ENCODE results near the gene QRICH1. TPM values are rescaled to one million over a fixed set of nuclear protein-coding genes. Genes with fewer than 3 reads are reported as not detected.

QRICH1 gene
- total and polyA plus RNA-seq, 2 of the 13 experiments (the other 11 are each of a cell fraction or from before 2014, with no cell fraction given), result 52.6 to 102 TPM

GRCh38 chr3:49017971-49018706, 75.7 kb downstream of the QRICH1 start, which contains the start of gene DALRD3 (continued):
- no peak for TF ChIP-seq ZBTB40 (IDR thresholded peaks at IDR 0.05)
- TF ChIP-seq ZBTB40 (CRISPR knock-in tag; IDR thresholded peaks at IDR 0.05), result peak; percentile 65; the same call in 1 of the 2 replicates
- TF ChIP-seq DNMT3B (CRISPR knock-in tag; conservative IDR thresholded peaks at IDR 0.05), result no peak
- TF ChIP-seq ATRX (CRISPR knock-in tag; IDR thresholded peaks at IDR 0.05; ENCODE audit: borderline replicate concordance), result no peak
- TF ChIP-seq ZNF101 (CRISPR knock-in tag; IDR thresholded peaks at IDR 0.05; ENCODE audit: borderline replicate concordance, low read depth), result 0 out of 2 replicates have a peak, but pooled peaks have one; percentile 58
- TF ChIP-seq, protein P1, sequence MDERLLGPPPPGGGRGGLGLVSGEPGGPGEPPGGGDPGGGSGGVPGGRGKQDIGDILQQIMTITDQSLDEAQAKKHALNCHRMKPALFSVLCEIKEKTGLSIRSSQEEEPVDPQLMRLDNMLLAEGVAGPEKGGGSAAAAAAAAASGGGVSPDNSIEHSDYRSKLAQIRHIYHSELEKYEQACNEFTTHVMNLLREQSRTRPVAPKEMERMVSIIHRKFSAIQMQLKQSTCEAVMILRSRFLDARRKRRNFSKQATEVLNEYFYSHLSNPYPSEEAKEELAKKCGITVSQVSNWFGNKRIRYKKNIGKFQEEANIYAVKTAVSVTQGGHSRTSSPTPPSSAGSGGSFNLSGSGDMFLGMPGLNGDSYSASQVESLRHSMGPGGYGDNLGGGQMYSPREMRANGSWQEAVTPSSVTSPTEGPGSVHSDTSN (CRISPR knock-in tag; IDR thresholded peaks at IDR 0.05), result no peak
- peak; percentile 66; the same call in 1 of the 2 replicates for TF ChIP-seq JUN (CRISPR knock-in tag; IDR thresholded peaks at IDR 0.05)
- TF ChIP-seq, protein P2, sequence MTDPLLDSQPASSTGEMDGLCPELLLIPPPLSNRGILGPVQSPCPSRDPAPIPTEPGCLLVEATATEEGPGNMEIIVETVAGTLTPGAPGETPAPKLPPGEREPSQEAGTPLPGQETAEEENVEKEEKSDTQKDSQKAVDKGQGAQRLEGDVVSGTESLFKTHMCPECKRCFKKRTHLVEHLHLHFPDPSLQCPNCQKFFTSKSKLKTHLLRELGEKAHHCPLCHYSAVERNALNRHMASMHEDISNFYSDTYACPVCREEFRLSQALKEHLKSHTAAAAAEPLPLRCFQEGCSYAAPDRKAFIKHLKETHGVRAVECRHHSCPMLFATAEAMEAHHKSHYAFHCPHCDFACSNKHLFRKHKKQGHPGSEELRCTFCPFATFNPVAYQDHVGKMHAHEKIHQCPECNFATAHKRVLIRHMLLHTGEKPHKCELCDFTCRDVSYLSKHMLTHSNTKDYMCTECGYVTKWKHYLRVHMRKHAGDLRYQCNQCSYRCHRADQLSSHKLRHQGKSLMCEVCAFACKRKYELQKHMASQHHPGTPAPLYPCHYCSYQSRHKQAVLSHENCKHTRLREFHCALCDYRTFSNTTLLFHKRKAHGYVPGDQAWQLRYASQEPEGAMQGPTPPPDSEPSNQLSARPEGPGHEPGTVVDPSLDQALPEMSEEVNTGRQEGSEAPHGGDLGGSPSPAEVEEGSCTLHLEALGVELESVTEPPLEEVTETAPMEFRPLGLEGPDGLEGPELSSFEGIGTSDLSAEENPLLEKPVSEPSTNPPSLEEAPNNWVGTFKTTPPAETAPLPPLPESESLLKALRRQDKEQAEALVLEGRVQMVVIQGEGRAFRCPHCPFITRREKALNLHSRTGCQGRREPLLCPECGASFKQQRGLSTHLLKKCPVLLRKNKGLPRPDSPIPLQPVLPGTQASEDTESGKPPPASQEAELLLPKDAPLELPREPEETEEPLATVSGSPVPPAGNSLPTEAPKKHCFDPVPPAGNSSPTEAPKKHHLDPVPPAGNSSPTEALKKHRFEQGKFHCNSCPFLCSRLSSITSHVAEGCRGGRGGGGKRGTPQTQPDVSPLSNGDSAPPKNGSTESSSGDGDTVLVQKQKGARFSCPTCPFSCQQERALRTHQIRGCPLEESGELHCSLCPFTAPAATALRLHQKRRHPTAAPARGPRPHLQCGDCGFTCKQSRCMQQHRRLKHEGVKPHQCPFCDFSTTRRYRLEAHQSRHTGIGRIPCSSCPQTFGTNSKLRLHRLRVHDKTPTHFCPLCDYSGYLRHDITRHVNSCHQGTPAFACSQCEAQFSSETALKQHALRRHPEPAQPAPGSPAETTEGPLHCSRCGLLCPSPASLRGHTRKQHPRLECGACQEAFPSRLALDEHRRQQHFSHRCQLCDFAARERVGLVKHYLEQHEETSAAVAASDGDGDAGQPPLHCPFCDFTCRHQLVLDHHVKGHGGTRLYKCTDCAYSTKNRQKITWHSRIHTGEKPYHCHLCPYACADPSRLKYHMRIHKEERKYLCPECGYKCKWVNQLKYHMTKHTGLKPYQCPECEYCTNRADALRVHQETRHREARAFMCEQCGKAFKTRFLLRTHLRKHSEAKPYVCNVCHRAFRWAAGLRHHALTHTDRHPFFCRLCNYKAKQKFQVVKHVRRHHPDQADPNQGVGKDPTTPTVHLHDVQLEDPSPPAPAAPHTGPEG (CRISPR knock-in tag; IDR thresholded peaks at IDR 0.05), result peak; percentile 46; the same call in 1 of the 2 replicates
- TF ChIP-seq CCAR2 (optimal IDR thresholded peaks at IDR 0.05; ENCODE audit: low read depth, low read length), result no peak
- no peak for TF ChIP-seq NONO (IDR thresholded peaks at IDR 0.05)
- TF ChIP-seq NONO (CRISPR knock-in tag; conservative IDR thresholded peaks at IDR 0.05), result peak; percentile 79; the same call in 1 of the 2 replicates
- TF ChIP-seq PHF8 (CRISPR knock-in tag; IDR thresholded peaks at IDR 0.05), result peak; percentile 60
- peak; percentile 22; the same call in 1 of the 2 replicates for TF ChIP-seq GZF1 (CRISPR knock-in tag; IDR thresholded peaks at IDR 0.05)

Measured in HepG2 (cell line).